Epithelial cell of proximal tubule (primary cell): ENCODE results near the gene XYLB. TPM values are rescaled to one million over a fixed set of nuclear protein-coding genes. Genes with fewer than 3 reads are reported as not detected.
"Not testable (repeated sequence)": the region's sequence is repeated elsewhere in the genome, so short reads cannot be mapped to it uniquely, and the experiment has no call there.

Source experiments
- DNase-seq: peaks from one replicate; pipeline ENCODE4 v3.0.0-alpha.2; 2011; ENCODE audit warnings: low read depth
- H3K4me3 ChIP-seq: 2 replicates; pipeline ENCODE4 v1.5.1; 2011; ENCODE audit warnings: low read depth, mild to moderate bottlenecking, low read length
- CTCF ChIP-seq: conservative IDR thresholded peaks from 2 replicates; pipeline ENCODE4 v1.5.1; 2012; ENCODE audit warnings: low read depth, mild to moderate bottlenecking, low read length
- total RNA-seq: library from RNA; depleted of rRNA; stranded (reverse); fragments of >200 nt; gene quantifications from 2 replicates; pipeline ENCODE4 v1.2.3, GENCODE V29; 2015

The XYLB gene
- total RNA-seq, 1 donor from 2014 or later = 7.8 TPM

- DNase-seq = no peak
- no peak for TF ChIP-seq CTCF
- no peak overlapping the region for H3K4me3 ChIP-seq
Measured at GRCh38 chr3:38315488-38316230, 30.9 kb upstream of the XYLB start.

- DNase-seq = no peak
- no peak for TF ChIP-seq CTCF
- no peak overlapping the region for H3K4me3 ChIP-seq
Measured at GRCh38 chr3:38316356-38317191, 30.0 kb upstream of the XYLB start.

- no peak for DNase-seq
- H3K4me3 ChIP-seq = no peak overlapping the region
- no peak for TF ChIP-seq CTCF
Measured at GRCh38 chr3:38317192-38317759, 29.3 kb upstream of the XYLB start.

- TF ChIP-seq CTCF = no peak
- H3K4me3 ChIP-seq = no peak overlapping the region
- no peak for DNase-seq
Measured at GRCh38 chr3:38318766-38319671, 27.6 kb upstream of the XYLB start.

- not testable (repeated sequence) for DNase-seq, H3K4me3 ChIP-seq
Measured at GRCh38 chr3:38320638-38321037, 25.9 kb upstream of the XYLB start.

- no peak for DNase-seq
- no peak for TF ChIP-seq CTCF
- H3K4me3 ChIP-seq = no peak overlapping the region
Measured at GRCh38 chr3:38323060-38323459, 23.5 kb upstream of the XYLB start.
